ENCODE results near the gene SGCG. TPM values are rescaled to one million over a fixed set of nuclear protein-coding genes. Genes with fewer than 3 reads are reported as not detected.

Gene SGCG
- total RNA-seq, 2 experiments from 2014 or later = not detected

GRCh38 chr13:23212671-23213070 is 31.9 kb downstream of the SGCG start:
- no peak for ATAC-seq (ENCODE audit: poor library complexity)
- no peak for TF ChIP-seq CTCF (IDR thresholded peaks at IDR 0.05)
- POLR2A ChIA-PET = no interaction called here
- Mint-ChIP-seq H3K27me3 (no peaks in the 10 kb centered on the region), H3K4me3 (no peak overlapping the region), H3K27ac (no peak overlapping the region), H3K4me1 (ENCODE audit: low read depth) (no peaks in the 10 kb centered on the region), H3K9me3 (peaks cover 5% of the 10 kb centered on the region), H3K36me3 (ENCODE audit: low read depth) (no peaks in the 10 kb centered on the region)
- DNase-seq = no peak
- CTCF ChIA-PET = no interaction called here
- no peak overlapping the region for H3K27ac ChIP-seq (ENCODE audit: low read depth in 1 of 2, low read length in 2 of 2)
- no peaks in the 10 kb centered on the region for H3K36me3 ChIP-seq (ENCODE audit: insufficient read depth, low read length)
- H3K27me3 ChIP-seq (ENCODE audit: control insufficient read depth in 1 of 2, insufficient read depth in 2 of 2, low read length in 2 of 2) = peaks cover 0 to 2% of the 10 kb centered on the region in 2 experiments
- intact Hi-C loops (cut with DNase I, micrococcal nuclease) = no loop called here
- H3K4me3 ChIP-seq (ENCODE audit: low read length) = no peak overlapping the region
- H3K9me3 ChIP-seq (ENCODE audit: control insufficient read depth in 1 of 2, insufficient read depth in 1 of 2, low read length in 2 of 2) = peaks cover 0 to 9% of the 10 kb centered on the region in 2 experiments
- no peaks in the 10 kb centered on the region for H3K4me1 ChIP-seq (ENCODE audit: insufficient read depth, low read length)

GRCh38 chr13:23231241-23231640 is 50.5 kb downstream of the SGCG start:
- no peak for ATAC-seq (ENCODE audit: poor library complexity)
- Histone ChIP-seq H3K9me3 (ENCODE audit: control insufficient read depth in 1 of 2, insufficient read depth in 1 of 2, low read length in 2 of 2) (no peaks in the 10 kb centered on the region), H3K27ac (ENCODE audit: low read depth in 1 of 2, low read length in 2 of 2) (no peak overlapping the region), H3K27me3 (ENCODE audit: control insufficient read depth in 1 of 2, insufficient read depth in 2 of 2, low read length in 2 of 2) (no peaks in the 10 kb centered on the region), H3K4me1 (ENCODE audit: insufficient read depth, low read length) (no peaks in the 10 kb centered on the region), H3K4me3 (ENCODE audit: low read length) (no peak overlapping the region), H3K36me3 (ENCODE audit: insufficient read depth, low read length) (no peaks in the 10 kb centered on the region)
- intact Hi-C loops (cut with DNase I, micrococcal nuclease) = no loop called here
- Mint-ChIP-seq H3K4me1 (ENCODE audit: low read depth) (no peaks in the 10 kb centered on the region), H3K9me3 (no peaks in the 10 kb centered on the region), H3K27me3 (peaks cover 34% of the 10 kb centered on the region), H3K4me3 (no peak overlapping the region), H3K27ac (no peak overlapping the region), H3K36me3 (ENCODE audit: low read depth) (no peaks in the 10 kb centered on the region)
- POLR2A ChIA-PET = no interaction called here
- CTCF ChIA-PET = no interaction called here
- no peak for TF ChIP-seq CTCF (IDR thresholded peaks at IDR 0.05)
- DNase-seq = no peak

- H3K4me3 Mint-ChIP-seq = no peak overlapping the region
- no peak overlapping the region for H3K27ac ChIP-seq (ENCODE audit: low read depth in 1 of 2, low read length in 2 of 2)
- ATAC-seq (ENCODE audit: poor library complexity) (no peak), DNase-seq (no peak)
- H3K27me3 Mint-ChIP-seq = peaks cover 21% of the 10 kb centered on the region
- H3K4me1 ChIP-seq (ENCODE audit: insufficient read depth, low read length) = no peaks in the 10 kb centered on the region
- no peak for TF ChIP-seq CTCF (IDR thresholded peaks at IDR 0.05)
- H3K9me3 ChIP-seq (ENCODE audit: control insufficient read depth in 1 of 2, insufficient read depth in 1 of 2, low read length in 2 of 2) = no peaks in the 10 kb centered on the region
- no peaks in the 10 kb centered on the region for H3K36me3 Mint-ChIP-seq (ENCODE audit: low read depth)
- H3K4me1 Mint-ChIP-seq (ENCODE audit: low read depth) = no peaks in the 10 kb centered on the region
- H3K36me3 ChIP-seq (ENCODE audit: insufficient read depth, low read length) = no peaks in the 10 kb centered on the region
- no peak overlapping the region for H3K27ac Mint-ChIP-seq
- CTCF ChIA-PET = no interaction called here
- no peaks in the 10 kb centered on the region for H3K27me3 ChIP-seq (ENCODE audit: control insufficient read depth in 1 of 2, insufficient read depth in 2 of 2, low read length in 2 of 2)
- POLR2A ChIA-PET = no interaction called here
- no peaks in the 10 kb centered on the region for H3K9me3 Mint-ChIP-seq
- H3K4me3 ChIP-seq (ENCODE audit: low read length) = no peak overlapping the region
- intact Hi-C loops (cut with DNase I, micrococcal nuclease) = no loop called here
Measured at GRCh38 chr13:23235994-23236393, 55.2 kb downstream of the SGCG start.
